HepG2 (cell line): ENCODE results near the gene PTGIS. TPM values are rescaled to one million over a fixed set of nuclear protein-coding genes. Genes with fewer than 3 reads are reported as not detected.

Source experiments
- CENPX ChIP-seq: sonication (generic); formaldehyde crosslinking; IDR thresholded peaks from 2 replicates; pipeline ENCODE4 v1.9.0; 2021; ENCODE audit warnings: mild to moderate bottlenecking, missing genetic modification reagents, moderate library complexity
- DNMT3B ChIP-seq: conservative IDR thresholded peaks from 2 replicates; pipeline ENCODE4 v1.6.1; 2016; ENCODE audit warnings: missing biosample characterization, control low read depth
- DR1 ChIP-seq: sonication (generic); formaldehyde crosslinking; IDR thresholded peaks from 2 replicates; pipeline ENCODE4 v1.8.0; 2021; ENCODE audit warnings: mild to moderate bottlenecking, missing genetic modification reagents, inconsistent platforms
- FIP1L1 ChIP-seq: fragments of 200-400 bp; formaldehyde crosslinking; IDR thresholded peaks from 2 replicates; pipeline ENCODE4 v1.6.1; 2018; ENCODE audit warnings: low read depth, mild to moderate bottlenecking, low read length, moderate library complexity, borderline replicate concordance; ENCODE audit not compliant: insufficient read depth
- GRHL1 ChIP-seq: sonication (generic); formaldehyde crosslinking; conservative IDR thresholded peaks from 2 replicates; pipeline ENCODE4 v1.8.0; 2022; ENCODE audit warnings: missing genetic modification reagents
- HIVEP1 ChIP-seq: sonication (generic); formaldehyde crosslinking; IDR thresholded peaks from 2 replicates; pipeline ENCODE4 v1.4.0; 2020; ENCODE audit warnings: mild to moderate bottlenecking, missing genetic modification reagents
- NFRKB ChIP-seq: fragments of 450-650 bp; IDR thresholded peaks from 2 replicates; pipeline ENCODE4 v1.6.1; 2017
- PHF21A ChIP-seq: sonication (generic); formaldehyde crosslinking; IDR thresholded peaks from 2 replicates; pipeline ENCODE4 v1.5.0; 2020; ENCODE audit warnings: mild to moderate bottlenecking, missing genetic modification reagents
- POGZ ChIP-seq: sonication (generic); formaldehyde crosslinking; IDR thresholded peaks from 2 replicates; pipeline ENCODE4 v1.4.0; 2020; ENCODE audit warnings: mild to moderate bottlenecking, missing genetic modification reagents
- PRMT3 ChIP-seq: sonication (generic); formaldehyde crosslinking; IDR thresholded peaks from 2 replicates; pipeline ENCODE4 v1.8.1; 2022; ENCODE audit warnings: low read depth, mild to moderate bottlenecking, moderate library complexity, missing genetic modification reagents, borderline replicate concordance
- RFXAP ChIP-seq: sonication (generic); formaldehyde crosslinking; IDR thresholded peaks from 2 replicates; pipeline ENCODE4 v1.4.0; 2020; ENCODE audit warnings: missing genetic modification reagents, borderline replicate concordance
- SETDB1 ChIP-seq: sonication (generic); formaldehyde crosslinking; IDR thresholded peaks from 2 replicates; pipeline ENCODE4 v1.5.1; 2020; ENCODE audit warnings: missing genetic modification reagents, mild to moderate bottlenecking, borderline replicate concordance
- SIX4 ChIP-seq: sonication (generic); formaldehyde crosslinking; IDR thresholded peaks from 2 replicates; pipeline ENCODE4 v1.4.0; 2020; ENCODE audit warnings: missing genetic modification reagents
- SRF ChIP-seq: IDR thresholded peaks from 2 replicates; pipeline ENCODE4 v1.6.1; 2011; ENCODE audit warnings: mild to moderate bottlenecking, low read depth, low read length, moderate library complexity
- TOPORS ChIP-seq: sonication (generic); formaldehyde crosslinking; IDR thresholded peaks from 2 replicates; pipeline ENCODE4 v1.8.0; 2023; ENCODE audit warnings: mild to moderate bottlenecking, missing genetic modification reagents
- ZBTB21 ChIP-seq: sonication (generic); formaldehyde crosslinking; IDR thresholded peaks from 2 replicates; pipeline ENCODE4 v1.4.0; 2020; ENCODE audit warnings: missing genetic modification reagents
- ZBTB26 ChIP-seq: IDR thresholded peaks from 2 replicates; pipeline ENCODE4 v1.6.1; 2016; ENCODE audit warnings: missing compliant biosample characterization, missing genetic modification reagents, borderline replicate concordance
- ZFP36 ChIP-seq: fragments of 150-350 bp; IDR thresholded peaks from 2 replicates; pipeline ENCODE4 v1.6.1; 2018; ENCODE audit warnings: borderline replicate concordance, low read length, low read depth; ENCODE audit not compliant: partially characterized antibody
- ZFP82 ChIP-seq: sonication (generic); formaldehyde crosslinking; IDR thresholded peaks from 2 replicates; pipeline ENCODE4 v1.5.1; 2020; ENCODE audit warnings: mild to moderate bottlenecking, missing genetic modification reagents, borderline replicate concordance
- ZNF12 ChIP-seq: sonication (generic); formaldehyde crosslinking; IDR thresholded peaks from 2 replicates; pipeline ENCODE4 v1.5.0; 2020; ENCODE audit warnings: missing genetic modification reagents
- ZNF142 ChIP-seq: sonication (generic); formaldehyde crosslinking; IDR thresholded peaks from 2 replicates; pipeline ENCODE4 v1.4.0; 2020; ENCODE audit warnings: missing genetic modification reagents
- polyA plus RNA-seq, 8 experiments: library from polyadenylated mRNA; depleted of rRNA in 3 of 8; stranded (reverse) in 7 of 8; unstranded in 1 of 8; fragments of >200 nt; fragmentation: Illumina TruSeq in 4 of 8; extraction: Trizol in 4 of 8; gene quantifications; 2 replicates each; pipeline versions ENCODE4 v1.2.1 to v1.2.3, GENCODE V29; 2011 to 2016; ENCODE audit warnings: low read depth in 4 of 8, missing spikeins in 1 of 8, mixed read lengths in 1 of 8; ENCODE audit not compliant: insufficient read depth in 1 of 8
- total RNA-seq, 5 experiments: library from RNA; depleted of rRNA; stranded (reverse); fragments of >200 nt; fragmentation: Illumina TruSeq; extraction: Trizol; gene quantifications; 2 replicates each; pipeline ENCODE4 v1.2.3, GENCODE V29; 2016; ENCODE audit warnings: low read depth in 1 of 5

Gene PTGIS
- total and polyA plus RNA-seq, 2 of the 13 experiments (the other 11 are each of a cell fraction or from before 2014, with no cell fraction given): not detected

GRCh38 chr20:49608752-49609670, 41.1 kb upstream of the PTGIS start (continued):
- TF ChIP-seq CENPX (CRISPR knock-in tag) (no peak), PHF21A (CRISPR knock-in tag) (no peak; the same call in 1 of the 2 replicates), SETDB1 (CRISPR knock-in tag) (no peak), SIX4 (CRISPR knock-in tag) (no peak), ZFP82 (no peak), RFXAP (CRISPR knock-in tag) (no peak), ZBTB21 (CRISPR knock-in tag) (no peak; the same call in 1 of the 2 replicates), ZNF142 (no peak), NFRKB (no peak), ZBTB26 (peak; percentile 84; the same call in 1 of the 2 replicates), ZFP36 (no peak), DR1 (CRISPR knock-in tag) (no peak), ZNF12 (CRISPR knock-in tag) (0 out of 2 replicates have a peak, but pooled peaks have one; percentile 26), FIP1L1 (0 out of 2 replicates have a peak, but pooled peaks have one; percentile 51), GRHL1 (CRISPR knock-in tag) (no peak), POGZ (0 out of 2 replicates have a peak, but pooled peaks have one; percentile 20), PRMT3 (no peak), TOPORS (no peak), HIVEP1 (CRISPR knock-in tag) (no peak), SRF (no peak), DNMT3B (CRISPR knock-in tag) (no peak)
